H1 (cell line): ENCODE measurements around the gene LRP2BP. TPM values are rescaled to one million over a fixed set of nuclear protein-coding genes. Genes with fewer than 3 reads are reported as not detected.

Experiments used
- CTCF ChIA-PET: fragments of 300-600 bp; sonication (Branson Sonifier 250); formaldehyde crosslinking; loops from one replicate; lab custom pipeline; 2021; ENCODE audit not compliant: partially characterized antibody; lab: Charles Lee
- POLR2A ChIA-PET: fragments of 300-600 bp; sonication (Branson Sonifier 250); formaldehyde crosslinking; loops from one replicate; lab custom pipeline; 2021; ENCODE audit warnings: inconsistent platforms; ENCODE audit not compliant: partially characterized antibody; lab: Charles Lee
- DNase-seq, 2 experiments: peaks; one replicate each; pipeline versions ENCODE4 v3.0.0 to v3.0.0-alpha.2; 2010 to 2022; ENCODE audit warnings: low spot score in 2 of 2, low read depth in 1 of 2, mixed read lengths in 1 of 2
- FAIRE-seq: peaks from 2 replicates; lab custom pipeline; 2011; peaks lifted over from hg19 to GRCh38; lab: Jason Lieb, UNC
- H2AFZ ChIP-seq: 2 replicates; pipeline ENCODE4 v1.8.1; 2012; ENCODE audit warnings: low read length, inconsistent platforms
- H2AK5ac ChIP-seq: 2 replicates; pipeline ENCODE4 v1.6.1; 2013; ENCODE audit warnings: low read depth, low read length
- H2BK120ac ChIP-seq: replicated peaks from 2 replicates; pipeline ENCODE3; 2013; ENCODE audit warnings: low read depth, low read length, inconsistent platforms
- H2BK12ac ChIP-seq: 2 replicates; pipeline ENCODE4 v1.6.1; 2013; ENCODE audit warnings: low read depth, low read length
- H2BK15ac ChIP-seq: 2 replicates; pipeline ENCODE4 v1.6.1; 2013; ENCODE audit warnings: low read length
- H2BK20ac ChIP-seq: 2 replicates; pipeline ENCODE4 v1.6.1; 2013; ENCODE audit warnings: low read length
- H2BK5ac ChIP-seq: 2 replicates; pipeline ENCODE4 v1.6.1; 2013; ENCODE audit warnings: low read depth, low read length
- H3K14ac ChIP-seq: 2 replicates; pipeline ENCODE4 v1.6.1; 2013; ENCODE audit warnings: inconsistent platforms; ENCODE audit not compliant: insufficient read length
- H3K18ac ChIP-seq: 2 replicates; pipeline ENCODE4 v1.6.1; 2013; ENCODE audit warnings: low read length; ENCODE audit errors: extremely low read depth
- H3K23ac ChIP-seq: 2 replicates; pipeline ENCODE4 v1.6.1; 2013; ENCODE audit warnings: inconsistent platforms; ENCODE audit not compliant: insufficient read length
- H3K23me2 ChIP-seq: 2 replicates; pipeline ENCODE4 v1.6.1; 2013; ENCODE audit warnings: low read depth, low read length
- H3K27ac ChIP-seq: 2 replicates; pipeline ENCODE4 v1.6.1; 2011; ENCODE audit warnings: low read depth, low read length, inconsistent platforms
- H3K27me3 ChIP-seq, 4 experiments: replicated peaks in 1 of 4; 1 replicate in 1 of 4; 2 replicates in 3 of 4; pipeline versions ENCODE4 v1.6.1 to v1.8.1; 2011 to 2013; ENCODE audit warnings: low read length in 3 of 4, mild to moderate bottlenecking in 3 of 4, inconsistent platforms in 2 of 4, mixed read lengths in 2 of 4, moderate library complexity in 1 of 4; ENCODE audit not compliant: control insufficient read depth in 3 of 4, insufficient read depth in 3 of 4; ENCODE audit errors: extremely low read depth in 1 of 4
- H3K36me3 ChIP-seq, 4 experiments: 2 replicates each; pipeline versions ENCODE4 v1.6.1 to v1.8.1; 2011 to 2013; ENCODE audit warnings: mild to moderate bottlenecking in 4 of 4, low read length in 3 of 4, moderate library complexity in 2 of 4, control low read depth in 1 of 4, inconsistent platforms in 1 of 4; ENCODE audit not compliant: insufficient read depth in 4 of 4, control insufficient read depth in 2 of 4
- H3K4ac ChIP-seq: replicated peaks from 2 replicates; pipeline ENCODE3; 2013; ENCODE audit warnings: low read length, low read depth, mixed read lengths, inconsistent platforms; ENCODE audit not compliant: insufficient read length
- H3K4me1 ChIP-seq, 4 experiments: replicated peaks in 1 of 4; 1 replicate in 1 of 4; 2 replicates in 3 of 4; pipeline versions ENCODE4 v1.6.1 to v1.8.1; 2011 to 2013; ENCODE audit warnings: low read length in 3 of 4, inconsistent platforms in 2 of 4, mixed read lengths in 1 of 4; ENCODE audit not compliant: insufficient read depth in 4 of 4, control insufficient read depth in 3 of 4
- H3K4me2 ChIP-seq, 2 experiments: 2 replicates each; pipeline versions ENCODE4 v1.6.1 to v1.8.1; 2011 to 2013; ENCODE audit warnings: low read depth in 2 of 2, low read length in 2 of 2, control low read depth in 1 of 2, inconsistent platforms in 1 of 2, mild to moderate bottlenecking in 1 of 2; ENCODE audit not compliant: insufficient read depth in 1 of 2
- H3K4me3 ChIP-seq, 4 experiments: fragments of 200-600, 300-600 bp in 1 of 4; sonication (generic), shearing (Covaris generic), sonication (Bioruptor Twin) in 1 of 4; 2 replicates each; pipeline versions ENCODE4 v1.5.1 to v1.8.1; 2011 to 2016; ENCODE audit warnings: low read length in 4 of 4, low read depth in 3 of 4, control low read depth in 2 of 4, inconsistent platforms in 2 of 4, mild to moderate bottlenecking in 2 of 4, mixed read lengths in 1 of 4, moderate library complexity in 1 of 4; ENCODE audit not compliant: insufficient read depth in 2 of 4; ENCODE audit errors: extremely low read depth in 1 of 4
- H3K56ac ChIP-seq: replicated peaks from 2 replicates; pipeline ENCODE3; 2013; ENCODE audit warnings: low read depth, mild to moderate bottlenecking, mixed read lengths, low read length, inconsistent platforms; ENCODE audit not compliant: insufficient read length
- H3K79me1 ChIP-seq: 2 replicates; pipeline ENCODE4 v1.6.1; 2013; ENCODE audit warnings: low read depth, low read length, control low read depth
- H3K79me2 ChIP-seq, 2 experiments: 2 replicates each; pipeline versions ENCODE4 v1.6.1 to v1.8.1; 2012 to 2013; ENCODE audit warnings: low read length in 2 of 2, mild to moderate bottlenecking in 2 of 2, inconsistent platforms in 1 of 2; ENCODE audit not compliant: insufficient read depth in 2 of 2, control insufficient read depth in 1 of 2
- H3K9ac ChIP-seq, 4 experiments: replicated peaks in 1 of 4; 1 replicate in 1 of 4; 2 replicates in 3 of 4; pipeline versions ENCODE4 v1.6.1 to v1.8.1; 2011 to 2013; ENCODE audit warnings: low read depth in 3 of 4, low read length in 3 of 4, control low read depth in 2 of 4, mild to moderate bottlenecking in 2 of 4, moderate library complexity in 2 of 4, inconsistent platforms in 1 of 4; ENCODE audit errors: extremely low read depth in 1 of 4
- H3K9me3 ChIP-seq, 2 experiments: 2 replicates each; pipeline versions ENCODE4 v1.6.1 to v1.8.1; 2012 to 2013; ENCODE audit warnings: mild to moderate bottlenecking in 2 of 2, moderate library complexity in 2 of 2, control low read depth in 1 of 2, inconsistent platforms in 1 of 2, low read depth in 1 of 2, low read length in 1 of 2, mixed read lengths in 1 of 2; ENCODE audit not compliant: insufficient read depth in 2 of 2
- H4K20me1 ChIP-seq, 2 experiments: replicated peaks in 1 of 2; 2 replicates each; pipeline versions ENCODE3 to v1.8.1; 2011 to 2013; ENCODE audit warnings: inconsistent platforms in 2 of 2, low read length in 2 of 2, mild to moderate bottlenecking in 1 of 2; ENCODE audit not compliant: insufficient read depth in 2 of 2, control insufficient read depth in 1 of 2
- H4K5ac ChIP-seq: 2 replicates; pipeline ENCODE4 v1.6.1; 2013; ENCODE audit warnings: low read length, low read depth, mixed read lengths, inconsistent platforms; ENCODE audit not compliant: insufficient read length
- H4K8ac ChIP-seq: 2 replicates; pipeline ENCODE4 v1.8.0; 2013; ENCODE audit warnings: mild to moderate bottlenecking, moderate library complexity, low read length, inconsistent platforms; ENCODE audit not compliant: insufficient read depth; ENCODE audit errors: extremely low read depth
- H4K91ac ChIP-seq: replicated peaks from 2 replicates; pipeline ENCODE3; 2013; ENCODE audit warnings: low read length, mixed read lengths, inconsistent platforms; ENCODE audit not compliant: insufficient read length
- CBX5 ChIP-seq: fragments of 300-800, 300-1000 bp; sonication (generic); IDR thresholded peaks from 2 replicates; pipeline ENCODE4 v1.7.1; 2016; ENCODE audit warnings: antibody characterized with exemption, low read length, low read depth
- CEBPB ChIP-seq: IDR thresholded peaks from 2 replicates; pipeline ENCODE4 v1.6.1; 2012; ENCODE audit warnings: low read depth, low read length
- KDM1A ChIP-seq: fragments of 200-600, 300-600 bp; sonication (generic); IDR thresholded peaks from 2 replicates; pipeline ENCODE4 v1.7.1; 2016; ENCODE audit warnings: mild to moderate bottlenecking, low read length, borderline replicate concordance
- MAFK ChIP-seq: IDR thresholded peaks from 2 replicates; pipeline ENCODE4 v1.6.1; 2012; ENCODE audit warnings: low read depth, mild to moderate bottlenecking, improper control_type of control experiment, low read length
- NANOG ChIP-seq: IDR thresholded peaks from 2 replicates; pipeline ENCODE4 v1.6.1; 2011; ENCODE audit warnings: low read length, low read depth, mild to moderate bottlenecking, inconsistent platforms; ENCODE audit not compliant: insufficient read depth, poor library complexity, severe bottlenecking
- NRF1 ChIP-seq: IDR thresholded peaks from 2 replicates; pipeline ENCODE4 v1.6.1; 2011; ENCODE audit warnings: mild to moderate bottlenecking, low read depth, low read length, improper control_type of control experiment
- POLR2AphosphoS5 ChIP-seq: IDR thresholded peaks from 2 replicates; pipeline ENCODE4 v1.6.1; 2011; ENCODE audit warnings: low read depth, low read length
- SP2 ChIP-seq: IDR thresholded peaks from 2 replicates; pipeline ENCODE4 v1.6.1; 2012; ENCODE audit warnings: mild to moderate bottlenecking, low read length, inconsistent platforms
- SP4 ChIP-seq: IDR thresholded peaks from 2 replicates; pipeline ENCODE4 v1.6.1; 2012; ENCODE audit warnings: low read length, inconsistent platforms
- TAF7 ChIP-seq: optimal IDR thresholded peaks from 2 replicates; pipeline ENCODE3; 2011; ENCODE audit warnings: low read depth, mild to moderate bottlenecking, inconsistent platforms, low read length, moderate library complexity, borderline replicate concordance
- TCF12 ChIP-seq: IDR thresholded peaks from 2 replicates; pipeline ENCODE4 v1.6.1; 2011; ENCODE audit warnings: low read depth, mild to moderate bottlenecking, low read length
- WGBS, 2 experiments: shearing (Covaris generic) in 1 of 2; methylation state at CpG; one replicate each; pipeline versions ENCODE4 v1.1.6 to v1.1.7; 2013 to 2015; ENCODE audit warnings: low lambda C conversion rate in 2 of 2, mixed read lengths in 2 of 2, inconsistent platforms in 1 of 2, low coverage in 1 of 2, missing lambda C conversion rate in 1 of 2; ENCODE audit not compliant: insufficient replicate concordance in 2 of 2, insufficient coverage in 1 of 2, insufficient read length in 1 of 2; ENCODE audit errors: extremely low coverage in 1 of 2, missing lambda C conversion rate in 1 of 2; 5-methylcytosine and 5-hydroxymethylcytosine counted together
- polyA plus RNA-seq, 7 experiments: library from polyadenylated mRNA; depleted of rRNA in 3 of 7; stranded (reverse) in 5 of 7; unstranded in 2 of 7; fragments of >200 nt in 5 of 7; fragments of 200-250 nt in 2 of 7; gene quantifications; 1 replicate in 5 of 7; 2 replicates in 1 of 7; 4 replicates in 1 of 7; pipeline versions ENCODE4 v1.2.1 to v1.2.3, GENCODE V29; 2011 to 2013; ENCODE audit warnings: missing spikeins in 2 of 7, mixed read lengths in 2 of 7
- total RNA-seq: library from RNA; stranded (reverse); fragmentation: NEBNext Ultra II Directional; extraction: Animal tissue kit (Norgen Biotek cat#: 25700); gene quantifications from 2 replicates; pipeline ENCODE4 v1.2.1, GENCODE V29; 2021
- TF ChIP-seq, protein P1 (sequence below): IDR thresholded peaks from 2 replicates; pipeline ENCODE4 v1.6.1; 2012; ENCODE audit warnings: low read length, inconsistent platforms

LRP2BP gene
- total and polyA plus RNA-seq, 2 of the 8 experiments (the other 6 are each of a cell fraction or from before 2014, with no cell fraction given), result 0.12 to 0.30 TPM

DNA sequence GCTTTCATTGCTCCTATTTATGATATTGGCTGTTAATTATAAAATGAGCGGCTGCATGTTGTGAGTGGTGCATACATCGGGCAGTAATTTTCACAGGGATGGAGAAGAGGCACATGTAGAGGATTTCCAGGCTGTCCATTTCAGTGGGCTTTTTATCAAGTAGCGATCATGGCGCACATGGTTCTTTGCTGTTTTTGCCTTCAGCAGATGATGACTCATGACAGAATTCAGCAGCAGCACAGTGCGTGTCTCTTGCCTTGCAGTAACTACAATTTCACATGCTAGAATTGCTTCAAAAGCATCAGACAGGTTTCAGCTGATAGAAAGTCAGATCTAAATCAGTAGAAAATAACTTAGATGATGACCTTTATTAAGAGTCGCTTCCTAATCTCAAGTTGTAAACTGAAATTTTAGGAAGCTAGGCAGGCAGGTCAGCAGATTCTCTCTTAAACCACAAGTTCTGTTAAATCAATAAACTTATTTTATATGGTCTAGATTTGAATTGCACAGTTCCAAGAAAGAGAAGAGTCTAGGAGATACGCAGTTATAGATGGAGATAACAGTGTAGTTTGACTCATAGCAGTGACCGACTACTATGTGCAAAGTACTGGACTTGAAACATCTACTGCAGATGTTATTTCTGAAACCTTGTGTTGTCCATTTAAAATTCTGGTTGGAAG, 35.8 kb downstream of the LRP2BP start:
- H3K23me2 ChIP-seq, result no peaks in the 10 kb centered on the region
- H4K20me1 ChIP-seq, result no peaks in the 10 kb centered on the region
- H3K4ac ChIP-seq, result no peak overlapping the region
- no peak overlapping the region for H3K9ac ChIP-seq
- no peak overlapping the region for H2BK15ac ChIP-seq
- H3K79me1 ChIP-seq, result no peaks in the 10 kb centered on the region
- no peak overlapping the region for H3K23ac ChIP-seq
- no peak overlapping the region for H4K91ac ChIP-seq
- H3K4me1 ChIP-seq, result peaks cover 0 to 3% (median 0%) of the 10 kb centered on the region in 4 experiments; a peak in 2 of 7 replicates
- H2BK120ac ChIP-seq, result no peak overlapping the region
- no peaks in the 10 kb centered on the region for H3K9me3 ChIP-seq
- FAIRE-seq (no peak), DNase-seq (no peak)
- no peak overlapping the region for H2BK20ac ChIP-seq
- no peaks in the 10 kb centered on the region for H3K79me2 ChIP-seq
- H2BK5ac ChIP-seq, result no peak overlapping the region
- H3K56ac ChIP-seq, result no peak overlapping the region
- H3K4me2 ChIP-seq, result no peak overlapping the region
- ChIA-PET POLR2A (interaction anchor here (0.7 kb wide), 1 partner anchor 124 kb away, joined by 3 read pairs; no protein-coding TSS in a partner anchor), CTCF (interaction anchor here (0.6 kb wide), 1 partner anchor 14 kb away, joined by 3 read pairs; no protein-coding TSS in a partner anchor)
- H2BK12ac ChIP-seq, result no peak overlapping the region
- no peak overlapping the region for H3K4me3 ChIP-seq
- no peak overlapping the region for H2AK5ac ChIP-seq
- H3K27ac ChIP-seq, result no peak overlapping the region
- no peak overlapping the region for H3K18ac ChIP-seq
- no peak overlapping the region for H4K8ac ChIP-seq
- no peaks in the 10 kb centered on the region for H3K27me3 ChIP-seq
- H3K14ac ChIP-seq, result no peak overlapping the region
- 93% methylated on average over 8 of the region's 8 CpGs; no CpG with 5 or more reads in 1 of the 2 experiments for WGBS, 2 experiments
- H3K36me3 ChIP-seq, result peaks cover 0 to 11% (median 3%) of the 10 kb centered on the region in 4 experiments; a peak in 2 of 8 replicates
- no peak overlapping the region for H2AFZ ChIP-seq
- no peak overlapping the region for H4K5ac ChIP-seq
- TF ChIP-seq SP2, result no peak
- TF ChIP-seq, protein P1, sequence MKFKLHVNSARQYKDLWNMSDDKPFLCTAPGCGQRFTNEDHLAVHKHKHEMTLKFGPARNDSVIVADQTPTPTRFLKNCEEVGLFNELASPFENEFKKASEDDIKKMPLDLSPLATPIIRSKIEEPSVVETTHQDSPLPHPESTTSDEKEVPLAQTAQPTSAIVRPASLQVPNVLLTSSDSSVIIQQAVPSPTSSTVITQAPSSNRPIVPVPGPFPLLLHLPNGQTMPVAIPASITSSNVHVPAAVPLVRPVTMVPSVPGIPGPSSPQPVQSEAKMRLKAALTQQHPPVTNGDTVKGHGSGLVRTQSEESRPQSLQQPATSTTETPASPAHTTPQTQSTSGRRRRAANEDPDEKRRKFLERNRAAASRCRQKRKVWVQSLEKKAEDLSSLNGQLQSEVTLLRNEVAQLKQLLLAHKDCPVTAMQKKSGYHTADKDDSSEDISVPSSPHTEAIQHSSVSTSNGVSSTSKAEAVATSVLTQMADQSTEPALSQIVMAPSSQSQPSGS, result no peak
- no peak for TF ChIP-seq POLR2AphosphoS5
- no peak for TF ChIP-seq TCF12
- no peak for TF ChIP-seq KDM1A
- TF ChIP-seq CEBPB, result no peak
- no peak for TF ChIP-seq CBX5
- TF ChIP-seq TAF7, result no peak
- no peak for TF ChIP-seq MAFK
- TF ChIP-seq SP4, result no peak
- TF ChIP-seq NANOG, result no peak
- TF ChIP-seq NRF1, result no peak
